Suppressor macrophage (primary cell): ENCODE results near the gene CS.
"Not testable (repeated sequence)": the region's sequence is repeated elsewhere in the genome, so short reads cannot be mapped to it uniquely, and the experiment has no call there.

Experiments
- DNase-seq, 4 experiments: peaks; one replicate each; pipeline ENCODE4 v3.0.0-alpha.2; 2020 to 2022

Gene CS

DNA sequence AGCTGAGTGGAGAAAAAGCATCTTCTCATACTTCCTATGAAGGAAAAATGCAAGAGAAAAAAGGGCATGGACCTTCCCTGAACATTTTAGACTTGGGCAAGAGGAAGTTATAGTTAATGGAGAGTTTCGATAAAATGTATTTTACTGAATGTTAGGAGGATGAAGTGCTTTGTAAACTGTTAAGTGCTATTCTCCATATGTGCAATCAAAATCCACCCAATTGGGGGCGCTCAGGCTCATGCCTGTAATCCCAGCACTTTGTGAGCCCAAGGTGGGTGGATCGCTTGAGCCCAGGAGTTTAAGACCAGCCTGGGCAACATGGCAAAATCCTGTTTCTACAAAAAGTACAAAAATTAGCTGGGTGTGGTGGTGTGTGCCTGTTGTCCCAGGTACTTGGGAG is 17.5 kb upstream of the CS start:
- DNase-seq = no peak

GRCh38 chr12:56315622-56316473 is 15.7 kb upstream of the CS start, which contains the start of gene CNPY2:
Gene CNPY2 (minus strand): TSS chr12:56315988. CDS start chr12:56315217, 771 bp downstream.
- peak; percentile 94 to 97 (median 96) for DNase-seq

DNA sequence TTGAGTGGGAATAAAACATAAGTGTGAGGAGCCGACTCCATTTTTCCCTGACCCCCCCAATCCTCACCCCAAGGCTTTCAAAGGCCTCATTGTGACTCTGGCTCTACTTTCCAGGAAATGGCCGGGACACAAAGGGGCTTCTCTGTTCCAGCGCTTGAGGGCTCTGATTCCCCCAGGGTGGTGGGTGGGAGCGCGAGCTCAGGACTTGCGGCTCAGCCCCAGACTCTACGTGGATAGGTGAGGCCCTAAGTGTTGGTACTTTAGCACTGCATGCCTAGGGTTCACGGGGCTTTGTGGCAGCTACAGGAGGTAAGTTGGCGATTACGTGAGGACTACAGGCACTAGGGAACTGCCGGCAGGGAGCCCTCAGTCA is 15.1 kb upstream of the CS start:
- peak in 3 of 4 experiments; percentile 9 to 23 (median 18) for DNase-seq

DNA sequence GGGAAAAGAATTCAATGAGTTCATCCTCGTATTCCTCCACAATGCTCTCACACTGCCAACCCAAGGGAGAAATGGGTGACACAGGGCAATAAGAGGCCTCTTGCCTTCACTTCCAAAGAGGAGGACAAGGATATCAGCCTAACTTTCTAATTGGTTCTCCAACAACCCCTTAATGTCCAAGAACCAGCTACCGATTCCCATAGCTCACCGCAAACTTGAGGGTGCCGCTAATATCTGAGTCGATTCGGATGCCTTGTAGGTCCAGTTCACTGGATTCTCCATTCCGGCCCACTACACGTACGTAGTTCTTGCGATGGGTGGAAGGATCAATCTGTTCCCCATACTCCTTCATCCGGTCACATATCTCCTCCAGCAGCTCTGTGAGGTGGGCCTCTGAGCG is 10.9 kb upstream of the CS start:
- no peak for DNase-seq

DNA sequence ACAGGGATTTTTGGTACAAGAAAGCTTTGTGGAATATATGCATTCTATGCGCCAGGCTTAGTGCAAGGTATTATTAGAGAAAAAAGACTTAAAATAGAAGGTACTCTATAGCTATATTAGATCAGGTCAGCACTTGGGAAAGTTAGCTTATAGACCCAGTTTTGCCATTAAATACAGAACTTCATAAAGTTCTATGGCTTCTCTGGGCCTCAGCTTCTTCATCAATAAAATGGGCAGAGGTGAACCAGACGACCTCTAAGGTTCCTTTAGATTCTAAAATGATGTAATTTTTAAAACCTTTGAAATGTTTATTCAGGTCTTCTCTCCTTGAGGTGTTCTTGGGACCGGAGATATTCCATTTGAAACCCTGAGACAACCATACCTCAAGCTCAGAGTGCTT is 8.6 kb upstream of the CS start:
- DNase-seq = no peak

GRCh38 chr12:56307221-56307965 is 7.3 kb upstream of the CS start:
- no peak for DNase-seq

- DNase-seq = no peak
Observed at GRCh38 chr12:56304872-56305590, 4.9 kb upstream of the CS start.

- no peak for DNase-seq
Observed at GRCh38 chr12:56304276-56304675, 4.1 kb upstream of the CS start.

- DNase-seq = no peak
Observed at GRCh38 chr12:56300644-56301464, 724 bp upstream of the CS start.

- DNase-seq = no peak
Observed at GRCh38 chr12:56299308-56299852, 750 bp downstream of the CS start.

GRCh38 chr12:56298828-56299227 is 1.3 kb downstream of the CS start:
- DNase-seq = no peak

GRCh38 chr12:56297400-56297799 is 2.7 kb downstream of the CS start:
- DNase-seq = no peak

DNA sequence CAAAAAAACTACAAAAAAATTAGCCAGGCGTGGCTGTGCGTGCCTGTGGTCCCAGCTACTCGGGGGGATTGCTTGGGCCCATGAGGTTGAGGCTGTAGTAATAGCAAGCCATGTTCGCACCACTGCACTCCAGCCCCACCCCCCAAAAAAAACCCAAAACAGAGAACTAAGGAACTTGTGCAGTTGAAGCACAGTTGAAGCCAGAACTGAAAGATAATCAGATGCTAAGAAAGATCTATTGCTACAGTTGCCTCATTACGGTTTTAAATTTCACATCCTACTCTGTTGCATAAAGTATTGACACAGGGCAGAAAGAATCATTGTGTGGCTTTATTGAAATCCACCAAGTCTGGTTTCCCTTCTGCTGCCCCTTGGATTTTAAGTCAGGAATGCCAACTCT is 3.8 kb downstream of the CS start:
- peak in 1 of 4 experiments; percentile 20 for DNase-seq

- no peak for DNase-seq
Observed at GRCh38 chr12:56293795-56294194, 6.3 kb downstream of the CS start.

DNA sequence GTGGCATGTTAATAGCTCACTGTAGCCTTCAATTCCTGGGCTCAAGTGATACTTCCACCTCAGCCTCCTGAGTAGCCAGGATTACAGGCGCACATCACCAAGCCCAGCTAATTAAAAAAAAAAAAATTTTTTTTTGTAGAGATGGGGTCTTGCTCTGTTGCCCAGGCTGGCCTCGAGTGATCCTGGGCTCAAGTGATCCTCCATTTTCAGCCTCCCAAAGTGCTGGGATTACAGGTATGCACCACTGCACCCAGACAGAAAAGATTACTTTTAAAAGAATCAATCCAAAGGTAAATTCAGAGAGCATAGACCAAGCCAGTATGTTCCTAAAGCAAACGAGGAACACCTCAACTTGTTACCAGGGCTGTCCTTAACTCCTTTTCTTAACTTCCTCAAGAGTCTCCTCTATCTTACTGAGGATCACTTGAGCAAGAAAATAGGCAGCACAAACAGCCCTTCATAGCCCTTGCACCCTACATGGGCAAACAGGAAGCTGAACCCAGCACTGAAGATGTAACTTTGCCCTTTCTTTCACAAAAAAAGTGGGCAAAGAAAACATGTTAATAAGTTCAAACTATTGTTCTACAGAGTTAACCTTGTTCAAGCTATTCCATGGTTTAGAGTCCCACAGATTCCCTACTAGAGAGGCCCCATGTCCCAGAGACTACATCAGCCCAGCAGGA is 11.3 kb downstream of the CS start:
- peak; percentile 32 to 70 (median 50) for DNase-seq

DNA sequence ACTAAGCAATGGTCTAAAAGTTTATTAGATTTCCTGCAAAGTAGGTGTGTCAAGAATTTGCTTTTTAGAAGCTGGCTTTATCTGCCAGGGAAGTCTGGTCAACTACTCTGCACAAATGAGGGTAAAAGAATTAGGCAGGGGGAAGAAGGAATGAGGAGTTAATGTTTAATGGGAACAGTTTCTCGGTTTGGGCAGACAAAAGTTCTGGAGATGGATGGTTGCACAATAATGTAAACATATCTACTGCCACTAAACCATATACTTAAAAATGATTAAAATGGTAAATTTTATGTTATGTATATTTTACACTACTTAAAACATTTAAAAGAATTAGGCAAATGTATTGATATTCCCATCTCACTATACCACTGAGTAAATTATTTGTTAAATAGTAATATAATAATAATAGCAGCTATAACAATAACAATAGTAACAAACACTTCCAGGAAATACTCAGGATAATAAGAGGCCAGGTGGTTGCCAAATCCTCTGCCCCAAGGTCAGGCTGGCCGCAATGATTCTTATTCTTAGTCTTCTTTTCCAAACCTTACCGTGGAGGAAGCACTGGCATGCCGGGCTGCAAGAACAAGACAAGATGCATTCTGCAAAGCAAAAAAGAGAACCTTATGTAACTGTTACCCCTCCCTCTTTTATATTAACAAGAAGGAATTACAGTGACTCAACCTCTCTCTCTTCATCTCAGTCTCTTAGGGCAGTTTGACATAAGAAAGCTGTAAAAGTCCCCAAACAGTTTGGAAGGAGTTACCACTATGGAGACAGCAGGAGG is 13.9 kb downstream of the CS start:
- no peak for DNase-seq

DNA sequence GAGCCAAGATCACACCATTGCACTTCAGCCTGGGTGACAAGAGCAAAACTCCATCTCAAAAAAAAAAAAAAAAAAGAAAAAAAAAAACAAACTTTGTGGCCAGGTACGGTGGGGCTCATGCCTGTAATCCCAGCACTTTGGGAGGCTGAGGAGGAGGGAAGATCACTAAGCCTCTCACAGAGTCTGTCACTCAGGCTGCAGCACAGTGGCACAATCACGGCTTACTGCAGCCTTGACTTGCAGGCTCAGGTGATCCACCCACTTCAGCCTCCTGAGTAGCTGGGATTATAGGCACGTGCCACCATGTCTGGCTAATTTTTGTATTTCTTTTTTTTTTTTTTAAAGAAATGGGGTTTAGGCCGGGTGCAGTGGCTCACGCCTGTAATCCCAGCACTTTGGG is 15.9 kb downstream of the CS start:
- DNase-seq = not testable (repeated sequence)

GRCh38 chr12:56282579-56282978 is 17.6 kb downstream of the CS start:
- DNase-seq = no peak

DNA sequence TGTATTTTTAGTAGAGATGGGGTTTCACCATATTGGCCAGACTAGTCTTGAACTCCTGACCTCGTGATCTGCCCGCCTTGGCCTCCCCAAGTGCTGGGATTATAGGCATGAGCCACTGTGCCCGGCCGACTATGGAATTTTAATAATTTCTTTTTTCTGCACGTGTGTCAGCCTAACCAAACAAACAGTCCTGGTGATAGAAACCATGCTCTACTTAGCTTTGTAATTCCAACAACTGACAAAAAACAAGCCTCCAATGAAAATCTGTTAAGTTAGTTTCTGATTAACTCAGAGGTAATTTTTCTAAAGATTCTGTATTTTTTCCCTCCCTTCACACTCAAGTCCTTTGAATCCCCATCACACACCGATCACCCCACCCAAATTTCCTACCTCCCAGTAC is 18.1 kb downstream of the CS start:
- DNase-seq = no peak

- peak in 1 of 4 experiments; percentile 13 for DNase-seq
Observed at GRCh38 chr12:56280849-56281248, 19.3 kb downstream of the CS start.

DNA sequence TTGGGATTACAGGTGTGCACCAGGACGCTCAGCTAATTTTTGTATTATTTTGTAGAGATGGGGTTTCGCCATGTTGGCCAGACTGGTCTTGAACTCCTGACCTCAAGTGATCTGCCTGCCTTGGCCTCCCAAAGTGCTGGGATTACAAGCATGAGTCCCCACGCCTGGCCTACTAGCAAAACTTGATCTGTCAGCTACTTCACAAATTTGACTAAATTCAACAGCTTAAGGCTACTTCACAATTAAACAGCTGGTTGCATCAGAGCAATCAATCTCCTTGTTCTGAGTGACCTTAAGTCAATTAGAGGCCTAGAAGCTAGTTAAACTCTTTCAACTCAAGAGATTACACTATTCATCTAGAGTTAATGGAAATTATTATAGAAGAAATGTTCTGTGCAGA is 21.2 kb downstream of the CS start:
- no peak for DNase-seq
